NCI-H128 (cell line): ENCODE measurements around the gene ABHD16A.

ENCODE experiments used
- DNase-seq: peaks from one replicate; lab custom pipeline; 2025; ENCODE audit not compliant: unreplicated experiment; lab: John Stamatoyannopoulos, UW

The ABHD16A gene

DNA sequence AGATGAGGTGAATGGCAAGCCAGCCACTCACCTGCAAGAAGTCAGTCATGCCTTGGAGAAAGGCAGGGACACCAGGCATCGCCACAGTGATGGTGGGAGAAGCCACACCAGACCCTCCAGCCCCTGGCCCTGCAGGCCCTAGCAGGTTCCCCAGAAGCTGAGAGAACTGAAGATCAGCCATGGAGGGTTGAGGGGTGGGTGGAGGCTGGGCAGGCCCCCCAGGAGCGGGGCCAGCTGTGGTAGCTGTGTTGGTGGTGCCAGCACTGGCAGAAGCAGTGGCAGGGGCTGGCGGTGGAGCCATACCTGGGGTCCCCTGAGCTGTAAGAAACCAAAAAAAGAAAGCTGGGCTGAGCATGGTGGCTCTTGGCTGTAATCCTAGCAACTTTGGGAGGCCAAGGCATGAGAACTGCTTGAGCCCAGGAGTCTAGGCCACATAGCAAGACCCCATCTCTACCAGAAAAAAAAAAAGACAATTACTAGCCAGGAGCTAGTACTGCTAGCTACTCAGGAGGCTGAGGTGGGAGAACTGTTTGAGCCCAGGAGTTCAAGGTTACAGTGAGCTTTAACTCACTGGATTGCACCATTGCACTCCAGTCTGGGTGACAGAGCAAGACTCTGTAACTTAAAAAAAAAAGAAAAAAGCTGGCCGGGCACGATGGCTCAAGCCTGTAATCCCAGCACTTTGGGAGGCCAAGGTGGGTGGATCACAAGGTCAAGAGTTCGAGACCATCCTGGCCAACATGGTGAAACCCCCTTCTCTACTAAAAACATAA, 60.1 kb downstream of the ABHD16A start:
- no peak for DNase-seq

DNA sequence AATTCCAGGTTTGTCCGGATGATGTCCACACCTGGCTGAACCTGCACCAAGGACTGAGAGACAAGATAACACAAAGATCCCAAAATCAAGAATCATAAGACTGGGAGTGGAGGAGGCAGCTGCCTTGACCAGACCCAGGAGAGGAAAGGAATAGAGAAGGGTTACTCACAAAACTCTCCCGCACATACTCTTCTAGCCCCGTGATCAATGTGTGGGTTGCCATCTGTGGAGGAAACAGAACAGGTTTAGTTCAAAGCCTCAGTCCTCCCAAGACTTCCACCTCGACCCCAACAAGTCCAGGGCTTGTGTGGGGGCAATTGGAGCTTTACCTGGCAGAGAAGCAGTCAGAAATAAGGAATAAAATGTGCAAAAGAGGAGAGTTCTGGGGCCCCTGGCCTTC, 61.8 kb downstream of the ABHD16A start:
- no peak for DNase-seq

GRCh38 chr6:31640612-31641011, 62.5 kb downstream of the ABHD16A start:
- DNase-seq = no peak

DNA sequence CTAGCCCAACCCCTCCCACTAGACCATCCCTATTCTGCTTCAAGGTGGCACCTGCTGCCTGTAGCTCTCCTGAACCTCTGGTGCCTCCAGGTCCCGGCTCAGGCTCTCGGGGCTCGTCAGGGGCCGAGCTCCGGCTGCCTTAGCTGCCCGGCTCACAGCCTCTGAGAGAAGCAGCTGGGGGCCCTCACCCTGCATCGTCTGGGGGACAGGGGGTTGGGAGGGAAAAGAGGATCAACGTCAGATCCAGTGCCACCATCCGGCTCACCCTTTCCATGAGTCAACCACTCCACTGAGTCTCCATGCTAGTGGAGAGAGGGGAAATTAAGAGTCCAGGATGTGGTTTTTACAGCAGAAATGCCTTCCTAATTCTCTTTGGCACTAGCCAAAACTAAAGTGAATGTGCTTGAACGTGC, 63.7 kb downstream of the ABHD16A start:
- no peak for DNase-seq

GRCh38 chr6:31639043-31639442, 64.1 kb downstream of the ABHD16A start:
- DNase-seq = no peak
